LNCAP (cell line): ENCODE data around the gene RPRD1A.

Source experiments
- CTCF ChIP-seq: fragments of 450-650 bp; IDR thresholded peaks from 2 replicates; pipeline ENCODE4 v1.5.1; 2017; ENCODE audit warnings: mild to moderate bottlenecking

The RPRD1A gene

GRCh38 chr18:36067055-36067957, at the start of gene RPRD1A:
Gene RPRD1A, minus strand, starts transcription at chr18:36067559. Its CDS starts 155 bp downstream, at chr18:36067404.
- TF ChIP-seq CTCF, result no peak

- TF ChIP-seq CTCF, result no peak
Measured at GRCh38 chr18:36114738-36115137, 47.4 kb upstream of the RPRD1A start.

- TF ChIP-seq CTCF, result no peak
Measured at GRCh38 chr18:36114251-36114650, 46.9 kb upstream of the RPRD1A start.

- no peak for TF ChIP-seq CTCF
Measured at GRCh38 chr18:36112302-36112701, 44.9 kb upstream of the RPRD1A start.

GRCh38 chr18:36109737-36110136, 42.4 kb upstream of the RPRD1A start:
- TF ChIP-seq CTCF, result no peak

- TF ChIP-seq CTCF, result no peak
Measured at GRCh38 chr18:36108601-36109000, 41.2 kb upstream of the RPRD1A start.

- no peak for TF ChIP-seq CTCF
Measured at GRCh38 chr18:36108196-36108595, 40.8 kb upstream of the RPRD1A start.
